Measurements from ENCODE around the gene IRAG1. TPM values are rescaled to one million over a fixed set of nuclear protein-coding genes. Genes with fewer than 3 reads are reported as not detected.

IRAG1 gene
- total RNA-seq, 6 experiments from 2014 or later: 1.2 to 2.3 (median 1.4) TPM

- H3K27ac ChIP-seq: no peak overlapping the region
- H3K27me3 ChIP-seq: no peaks in the 10 kb centered on the region
- intact Hi-C loops (cut with DNase I): loop anchor here in 1 of 2 donors (10.0 kb wide), 1 partner anchor 326 kb away; no protein-coding TSS in a partner anchor
- no peak for TF ChIP-seq CTCF (IDR thresholded peaks at IDR 0.05)
- DNase-seq (no peak), ATAC-seq (no peak)
- WGBS (ENCODE audit: insufficient coverage, low coverage, low lambda C conversion rate, missing lambda C conversion rate): 79% methylated on average over 3 of the region's 3 CpGs
- H3K4me1 ChIP-seq: no peaks in the 10 kb centered on the region
- no peaks in the 10 kb centered on the region for H3K9me3 ChIP-seq
- no peak overlapping the region for H3K4me3 ChIP-seq
- no peaks in the 10 kb centered on the region for H3K36me3 ChIP-seq
Measured at GRCh38 chr11:10731064-10731680, 37.6 kb upstream of the IRAG1 start.

GRCh38 chr11:10730151-10730550 lies 36.6 kb upstream of the IRAG1 start:
- Histone ChIP-seq H3K27me3 (no peaks in the 10 kb centered on the region), H3K36me3 (no peaks in the 10 kb centered on the region), H3K4me3 (no peak overlapping the region), H3K9me3 (no peaks in the 10 kb centered on the region), H3K27ac (no peak overlapping the region), H3K4me1 (no peaks in the 10 kb centered on the region)
- intact Hi-C loops (cut with DNase I): loop anchor here in 1 of 2 donors (10.0 kb wide), 1 partner anchor 325 kb away; no protein-coding TSS in a partner anchor
- ATAC-seq (no peak), DNase-seq (no peak)
- TF ChIP-seq CTCF (IDR thresholded peaks at IDR 0.05): no peak
- TF ChIP-seq POLR2A (IDR thresholded peaks at IDR 0.05): no peak
- WGBS (ENCODE audit: insufficient coverage, low coverage, low lambda C conversion rate, missing lambda C conversion rate): 92% methylated on average over 2 of the region's 3 CpGs

GRCh38 chr11:10728789-10729472 lies 35.4 kb upstream of the IRAG1 start:
- ATAC-seq (no peak), DNase-seq (no peak)
- H3K36me3 ChIP-seq: no peaks in the 10 kb centered on the region
- 39% methylated on average over 13 of the region's 20 CpGs for WGBS (ENCODE audit: insufficient coverage, low coverage, low lambda C conversion rate, missing lambda C conversion rate)
- TF ChIP-seq CTCF (IDR thresholded peaks at IDR 0.05) (no peak), POLR2A (IDR thresholded peaks at IDR 0.05) (no peak)
- H3K9me3 ChIP-seq: no peaks in the 10 kb centered on the region
- H3K4me3 ChIP-seq: no peak overlapping the region
- H3K4me1 ChIP-seq: no peaks in the 10 kb centered on the region
- no peak overlapping the region for H3K27ac ChIP-seq
- intact Hi-C loops (cut with DNase I): no loop called here
- H3K27me3 ChIP-seq: no peaks in the 10 kb centered on the region

- DNase-seq: no peak
- Histone ChIP-seq H3K9me3 (no peaks in the 10 kb centered on the region), H3K4me1 (no peaks in the 10 kb centered on the region), H3K4me3 (no peak overlapping the region), H3K36me3 (no peaks in the 10 kb centered on the region), H3K27ac (no peak overlapping the region), H3K27me3 (no peaks in the 10 kb centered on the region)
- intact Hi-C loops (cut with DNase I): no loop called here
- no peak for TF ChIP-seq CTCF (IDR thresholded peaks at IDR 0.05)
- no peak for ATAC-seq
- WGBS (ENCODE audit: insufficient coverage, low coverage, low lambda C conversion rate, missing lambda C conversion rate): 82% methylated on average over 2 of the region's 3 CpGs
Measured at GRCh38 chr11:10728154-10728553, 34.6 kb upstream of the IRAG1 start.

Measured in right lobe of liver (tissue), 6 donors.